GM23338 (cell line): ENCODE data around the gene MED19. TPM values are rescaled to one million over a fixed set of nuclear protein-coding genes. Genes with fewer than 3 reads are reported as not detected.

ENCODE experiments used
- ATAC-seq: fragments of 200-7000 bp; cut with Tn5 transposase; 3 replicates; pipeline ENCODE4 v1.9.1; 2020
- DNase-seq: peaks from one replicate; pipeline ENCODE4 v3.0.0-alpha.2; 2015; ENCODE audit warnings: low spot score
- H2AFZ ChIP-seq: fragments of 200-600 bp; sonication (generic); 2 replicates; pipeline ENCODE4 v1.8.0; 2016; ENCODE audit warnings: antibody characterized with exemption, mild to moderate bottlenecking, moderate library complexity
- H3F3A ChIP-seq: fragments of 200-600 bp; sonication (generic); replicated peaks from 2 replicates; pipeline ENCODE4 v1.8.0; 2017; ENCODE audit warnings: antibody characterized with exemption, mixed run types, low read depth
- H3K27ac ChIP-seq: fragments of 200-600 bp; sonication (generic); 2 replicates; pipeline ENCODE4 v1.6.1; 2016; ENCODE audit warnings: low read depth
- H3K27me3 ChIP-seq: fragments of 200-600 bp; sonication (generic); 2 replicates; pipeline ENCODE4 v1.8.0; 2016; ENCODE audit warnings: mild to moderate bottlenecking, mixed run types, moderate library complexity; ENCODE audit not compliant: insufficient read depth
- H3K36me3 ChIP-seq: fragments of 200-600 bp; sonication (generic); 2 replicates; pipeline ENCODE4 v1.8.0; 2016; ENCODE audit warnings: mild to moderate bottlenecking; ENCODE audit not compliant: insufficient read depth
- H3K4me1 ChIP-seq: fragments of 200-600 bp; sonication (generic); 2 replicates; pipeline ENCODE4 v1.8.0; 2016; ENCODE audit warnings: mild to moderate bottlenecking, moderate library complexity; ENCODE audit not compliant: insufficient read depth
- H3K4me2 ChIP-seq: fragments of 200-600 bp; sonication (generic); 2 replicates; pipeline ENCODE4 v1.7.1; 2017; ENCODE audit warnings: mixed run types
- H3K4me3 ChIP-seq: fragments of 200-600 bp; sonication (generic); 2 replicates; pipeline ENCODE4 v1.6.1; 2016; ENCODE audit warnings: mixed run types
- H3K79me2 ChIP-seq: fragments of 200-600 bp; sonication (generic); replicated peaks from 2 replicates; pipeline ENCODE4 v1.8.0; 2017; ENCODE audit warnings: mild to moderate bottlenecking; ENCODE audit not compliant: insufficient read depth
- H3K9me2 ChIP-seq: fragments of 200-600 bp; sonication (generic); 2 replicates; pipeline ENCODE4 v1.8.0; 2017; ENCODE audit not compliant: insufficient read depth
- H4K20me1 ChIP-seq: fragments of 200-600 bp; sonication (generic); replicated peaks from 2 replicates; pipeline ENCODE4 v1.8.0; 2017; ENCODE audit warnings: mild to moderate bottlenecking; ENCODE audit not compliant: insufficient read depth
- H3K27ac Mint-ChIP-seq: 2 replicates; pipeline ENCODE4 v1.8.0; 2020; ENCODE audit warnings: inconsistent platforms, mild to moderate bottlenecking, moderate library complexity, mixed read lengths
- H3K27me3 Mint-ChIP-seq: 3 replicates; pipeline ENCODE4 v1.8.0; 2022; ENCODE audit warnings: low read depth, mild to moderate bottlenecking, moderate library complexity, mixed read lengths, inconsistent platforms; ENCODE audit not compliant: insufficient read depth, poor library complexity
- H3K36me3 Mint-ChIP-seq: 3 replicates; pipeline ENCODE4 v1.8.0; 2021; ENCODE audit warnings: low read depth, mild to moderate bottlenecking, inconsistent platforms, moderate library complexity, mixed read lengths
- H3K4me1 Mint-ChIP-seq: 3 replicates; pipeline ENCODE4 v1.8.0; 2020; ENCODE audit warnings: mild to moderate bottlenecking, inconsistent platforms, mixed read lengths
- H3K4me3 Mint-ChIP-seq: 3 replicates; pipeline ENCODE4 v1.8.0; 2021; ENCODE audit warnings: moderate library complexity, mild to moderate bottlenecking, inconsistent platforms, mixed read lengths
- H3K9me3 Mint-ChIP-seq: 3 replicates; pipeline ENCODE4 v1.8.0; 2020; ENCODE audit warnings: moderate library complexity, mild to moderate bottlenecking, inconsistent platforms, mixed read lengths
- CREB1 ChIP-seq: fragments of 250-450 bp; sonication (Bioruptor Pico); IDR thresholded peaks from 2 replicates; pipeline ENCODE4 v1.5.0; 2020; ENCODE audit warnings: low read depth, mild to moderate bottlenecking, moderate library complexity
- EZH2 ChIP-seq: fragments of 200-600 bp; sonication (generic); IDR thresholded peaks from one replicate; pipeline ENCODE4 v1.8.0; 2017; ENCODE audit warnings: antibody characterized with exemption, mild to moderate bottlenecking, low read depth; ENCODE audit not compliant: unreplicated experiment
- EZH2phosphoT487 ChIP-seq: fragments of 200-600 bp; sonication (generic); IDR thresholded peaks from one replicate; pipeline ENCODE4 v1.8.1; 2018; ENCODE audit warnings: antibody characterized with exemption; ENCODE audit not compliant: unreplicated experiment
- JUNB ChIP-seq: IDR thresholded peaks from one replicate; pipeline ENCODE4 v1.6.1; 2016; ENCODE audit warnings: antibody characterized with exemption; ENCODE audit not compliant: unreplicated experiment
- NANOG ChIP-seq: IDR thresholded peaks from 2 replicates; pipeline ENCODE4 v1.6.1; 2016; ENCODE audit warnings: antibody characterized with exemption, borderline replicate concordance
- POLR2AphosphoS5 ChIP-seq: IDR thresholded peaks from 2 replicates; pipeline ENCODE4 v1.6.1; 2016; ENCODE audit warnings: antibody characterized with exemption, low read depth
- STAT1 ChIP-seq: IDR thresholded peaks from one replicate; pipeline ENCODE4 v1.6.1; 2016; ENCODE audit warnings: antibody characterized with exemption; ENCODE audit not compliant: unreplicated experiment
- ZNF114 ChIP-seq: fragments of 250-450 bp; sonication (Bioruptor Pico); IDR thresholded peaks from 2 replicates; pipeline ENCODE4 v1.5.0; 2020; ENCODE audit warnings: mild to moderate bottlenecking, moderate library complexity
- ZNF331 ChIP-seq: fragments of 250-450 bp; sonication (Bioruptor Pico); IDR thresholded peaks from 2 replicates; pipeline ENCODE4 v1.5.0; 2020; ENCODE audit warnings: low read depth, mild to moderate bottlenecking, moderate library complexity
- polyA plus RNA-seq: library from polyadenylated mRNA; unstranded; fragments of >200 nt; fragmentation: Nextera tagmentation; extraction: Ambion mirVana; gene quantifications from 2 replicates; pipeline ENCODE4 v1.2.1, GENCODE V29; 2016
- total RNA-seq: library from RNA; depleted of rRNA; stranded (reverse); fragments of >200 nt; shearing (Covaris generic); gene quantifications from 2 replicates; pipeline ENCODE4 v1.2.3, GENCODE V29; 2014
- TF ChIP-seq, protein P1 (sequence below): IDR thresholded peaks from 2 replicates; pipeline ENCODE4 v1.6.1; 2016; ENCODE audit warnings: antibody characterized with exemption
- TF ChIP-seq, protein P2 (sequence below), 2 experiments: fragments of 200-600 bp in 1 of 2; sonication (generic) in 1 of 2; conservative IDR thresholded peaks; 2 replicates each; pipeline versions ENCODE4 v1.5.1 to v1.6.1; 2016 to 2017; ENCODE audit warnings: antibody characterized with exemption in 2 of 2, low read depth in 2 of 2, mild to moderate bottlenecking in 2 of 2, moderate library complexity in 1 of 2
- TF ChIP-seq, protein P3 (sequence below): IDR thresholded peaks from one replicate; pipeline ENCODE4 v1.6.1; 2018; ENCODE audit warnings: antibody characterized with exemption; ENCODE audit not compliant: unreplicated experiment
- TF ChIP-seq, protein P4 (sequence below): fragments of 250-450 bp; sonication (Bioruptor Pico); IDR thresholded peaks from 2 replicates; pipeline ENCODE4 v1.5.0; 2020; ENCODE audit warnings: mild to moderate bottlenecking, moderate library complexity

Gene MED19
- total and polyA plus RNA-seq, 2 experiments from 2014 or later = 17.7 to 64.9 TPM

DNA sequence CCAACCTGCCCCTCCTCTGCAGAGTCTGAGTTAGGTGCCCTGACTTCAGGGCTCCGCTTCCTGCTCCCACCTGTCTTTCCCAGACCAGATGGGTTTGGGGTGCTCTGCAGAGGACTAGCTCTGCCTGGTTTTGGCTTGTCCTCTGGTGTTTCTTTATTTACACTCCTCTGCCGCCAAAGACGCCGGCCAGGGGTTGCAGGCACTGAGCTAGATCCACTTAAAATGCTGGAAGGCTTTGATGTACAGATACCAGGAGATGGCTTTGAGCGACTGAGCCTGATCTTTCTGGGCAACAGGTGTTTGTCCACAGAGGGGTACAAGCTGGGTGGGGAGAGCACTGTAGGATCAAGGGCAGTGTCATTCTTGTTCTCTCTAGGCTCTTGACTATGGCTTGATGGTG, 33.2 kb upstream of the MED19 start:
- Histone ChIP-seq H4K20me1 (no peaks in the 10 kb centered on the region), H3K4me1 (peaks cover 9% of the 10 kb centered on the region), H3K9me2 (no peaks in the 10 kb centered on the region), H3K4me2 (no peak overlapping the region), H3F3A (peaks cover 20% of the 10 kb centered on the region; the same call in 1 of the 2 replicates), H3K79me2 (peaks cover 21% of the 10 kb centered on the region), H3K27ac (0 out of 2 replicates have a peak overlapping the region, but pooled peaks have one; percentile 19), H3K27me3 (no peaks in the 10 kb centered on the region), H3K36me3 (peaks cover 14% of the 10 kb centered on the region), H3K4me3 (no peak overlapping the region), H2AFZ (no peak overlapping the region)
- peak overlapping the region; percentile 37; the same call in 1 of the 2 replicates for H3K27ac Mint-ChIP-seq
- TF ChIP-seq, protein P1, sequence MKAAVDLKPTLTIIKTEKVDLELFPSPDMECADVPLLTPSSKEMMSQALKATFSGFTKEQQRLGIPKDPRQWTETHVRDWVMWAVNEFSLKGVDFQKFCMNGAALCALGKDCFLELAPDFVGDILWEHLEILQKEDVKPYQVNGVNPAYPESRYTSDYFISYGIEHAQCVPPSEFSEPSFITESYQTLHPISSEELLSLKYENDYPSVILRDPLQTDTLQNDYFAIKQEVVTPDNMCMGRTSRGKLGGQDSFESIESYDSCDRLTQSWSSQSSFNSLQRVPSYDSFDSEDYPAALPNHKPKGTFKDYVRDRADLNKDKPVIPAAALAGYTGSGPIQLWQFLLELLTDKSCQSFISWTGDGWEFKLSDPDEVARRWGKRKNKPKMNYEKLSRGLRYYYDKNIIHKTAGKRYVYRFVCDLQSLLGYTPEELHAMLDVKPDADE = no peak
- TF ChIP-seq NANOG (no peak), EZH2phosphoT487 (no peak), ZNF114 (CRISPR knock-in tag) (no peak), POLR2AphosphoS5 (no peak), JUNB (no peak), CREB1 (CRISPR knock-in tag) (no peak), ZNF331 (CRISPR knock-in tag) (no peak), STAT1 (no peak), EZH2 (no peak)
- TF ChIP-seq, protein P2, sequence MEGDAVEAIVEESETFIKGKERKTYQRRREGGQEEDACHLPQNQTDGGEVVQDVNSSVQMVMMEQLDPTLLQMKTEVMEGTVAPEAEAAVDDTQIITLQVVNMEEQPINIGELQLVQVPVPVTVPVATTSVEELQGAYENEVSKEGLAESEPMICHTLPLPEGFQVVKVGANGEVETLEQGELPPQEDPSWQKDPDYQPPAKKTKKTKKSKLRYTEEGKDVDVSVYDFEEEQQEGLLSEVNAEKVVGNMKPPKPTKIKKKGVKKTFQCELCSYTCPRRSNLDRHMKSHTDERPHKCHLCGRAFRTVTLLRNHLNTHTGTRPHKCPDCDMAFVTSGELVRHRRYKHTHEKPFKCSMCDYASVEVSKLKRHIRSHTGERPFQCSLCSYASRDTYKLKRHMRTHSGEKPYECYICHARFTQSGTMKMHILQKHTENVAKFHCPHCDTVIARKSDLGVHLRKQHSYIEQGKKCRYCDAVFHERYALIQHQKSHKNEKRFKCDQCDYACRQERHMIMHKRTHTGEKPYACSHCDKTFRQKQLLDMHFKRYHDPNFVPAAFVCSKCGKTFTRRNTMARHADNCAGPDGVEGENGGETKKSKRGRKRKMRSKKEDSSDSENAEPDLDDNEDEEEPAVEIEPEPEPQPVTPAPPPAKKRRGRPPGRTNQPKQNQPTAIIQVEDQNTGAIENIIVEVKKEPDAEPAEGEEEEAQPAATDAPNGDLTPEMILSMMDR (conservative IDR thresholded peaks at IDR 0.05; ENCODE audit: low read depth in 2 of 2) = no peak
- TF ChIP-seq, protein P3, sequence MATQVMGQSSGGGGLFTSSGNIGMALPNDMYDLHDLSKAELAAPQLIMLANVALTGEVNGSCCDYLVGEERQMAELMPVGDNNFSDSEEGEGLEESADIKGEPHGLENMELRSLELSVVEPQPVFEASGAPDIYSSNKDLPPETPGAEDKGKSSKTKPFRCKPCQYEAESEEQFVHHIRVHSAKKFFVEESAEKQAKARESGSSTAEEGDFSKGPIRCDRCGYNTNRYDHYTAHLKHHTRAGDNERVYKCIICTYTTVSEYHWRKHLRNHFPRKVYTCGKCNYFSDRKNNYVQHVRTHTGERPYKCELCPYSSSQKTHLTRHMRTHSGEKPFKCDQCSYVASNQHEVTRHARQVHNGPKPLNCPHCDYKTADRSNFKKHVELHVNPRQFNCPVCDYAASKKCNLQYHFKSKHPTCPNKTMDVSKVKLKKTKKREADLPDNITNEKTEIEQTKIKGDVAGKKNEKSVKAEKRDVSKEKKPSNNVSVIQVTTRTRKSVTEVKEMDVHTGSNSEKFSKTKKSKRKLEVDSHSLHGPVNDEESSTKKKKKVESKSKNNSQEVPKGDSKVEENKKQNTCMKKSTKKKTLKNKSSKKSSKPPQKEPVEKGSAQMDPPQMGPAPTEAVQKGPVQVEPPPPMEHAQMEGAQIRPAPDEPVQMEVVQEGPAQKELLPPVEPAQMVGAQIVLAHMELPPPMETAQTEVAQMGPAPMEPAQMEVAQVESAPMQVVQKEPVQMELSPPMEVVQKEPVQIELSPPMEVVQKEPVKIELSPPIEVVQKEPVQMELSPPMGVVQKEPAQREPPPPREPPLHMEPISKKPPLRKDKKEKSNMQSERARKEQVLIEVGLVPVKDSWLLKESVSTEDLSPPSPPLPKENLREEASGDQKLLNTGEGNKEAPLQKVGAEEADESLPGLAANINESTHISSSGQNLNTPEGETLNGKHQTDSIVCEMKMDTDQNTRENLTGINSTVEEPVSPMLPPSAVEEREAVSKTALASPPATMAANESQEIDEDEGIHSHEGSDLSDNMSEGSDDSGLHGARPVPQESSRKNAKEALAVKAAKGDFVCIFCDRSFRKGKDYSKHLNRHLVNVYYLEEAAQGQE = no peak
- TF ChIP-seq, protein P4, sequence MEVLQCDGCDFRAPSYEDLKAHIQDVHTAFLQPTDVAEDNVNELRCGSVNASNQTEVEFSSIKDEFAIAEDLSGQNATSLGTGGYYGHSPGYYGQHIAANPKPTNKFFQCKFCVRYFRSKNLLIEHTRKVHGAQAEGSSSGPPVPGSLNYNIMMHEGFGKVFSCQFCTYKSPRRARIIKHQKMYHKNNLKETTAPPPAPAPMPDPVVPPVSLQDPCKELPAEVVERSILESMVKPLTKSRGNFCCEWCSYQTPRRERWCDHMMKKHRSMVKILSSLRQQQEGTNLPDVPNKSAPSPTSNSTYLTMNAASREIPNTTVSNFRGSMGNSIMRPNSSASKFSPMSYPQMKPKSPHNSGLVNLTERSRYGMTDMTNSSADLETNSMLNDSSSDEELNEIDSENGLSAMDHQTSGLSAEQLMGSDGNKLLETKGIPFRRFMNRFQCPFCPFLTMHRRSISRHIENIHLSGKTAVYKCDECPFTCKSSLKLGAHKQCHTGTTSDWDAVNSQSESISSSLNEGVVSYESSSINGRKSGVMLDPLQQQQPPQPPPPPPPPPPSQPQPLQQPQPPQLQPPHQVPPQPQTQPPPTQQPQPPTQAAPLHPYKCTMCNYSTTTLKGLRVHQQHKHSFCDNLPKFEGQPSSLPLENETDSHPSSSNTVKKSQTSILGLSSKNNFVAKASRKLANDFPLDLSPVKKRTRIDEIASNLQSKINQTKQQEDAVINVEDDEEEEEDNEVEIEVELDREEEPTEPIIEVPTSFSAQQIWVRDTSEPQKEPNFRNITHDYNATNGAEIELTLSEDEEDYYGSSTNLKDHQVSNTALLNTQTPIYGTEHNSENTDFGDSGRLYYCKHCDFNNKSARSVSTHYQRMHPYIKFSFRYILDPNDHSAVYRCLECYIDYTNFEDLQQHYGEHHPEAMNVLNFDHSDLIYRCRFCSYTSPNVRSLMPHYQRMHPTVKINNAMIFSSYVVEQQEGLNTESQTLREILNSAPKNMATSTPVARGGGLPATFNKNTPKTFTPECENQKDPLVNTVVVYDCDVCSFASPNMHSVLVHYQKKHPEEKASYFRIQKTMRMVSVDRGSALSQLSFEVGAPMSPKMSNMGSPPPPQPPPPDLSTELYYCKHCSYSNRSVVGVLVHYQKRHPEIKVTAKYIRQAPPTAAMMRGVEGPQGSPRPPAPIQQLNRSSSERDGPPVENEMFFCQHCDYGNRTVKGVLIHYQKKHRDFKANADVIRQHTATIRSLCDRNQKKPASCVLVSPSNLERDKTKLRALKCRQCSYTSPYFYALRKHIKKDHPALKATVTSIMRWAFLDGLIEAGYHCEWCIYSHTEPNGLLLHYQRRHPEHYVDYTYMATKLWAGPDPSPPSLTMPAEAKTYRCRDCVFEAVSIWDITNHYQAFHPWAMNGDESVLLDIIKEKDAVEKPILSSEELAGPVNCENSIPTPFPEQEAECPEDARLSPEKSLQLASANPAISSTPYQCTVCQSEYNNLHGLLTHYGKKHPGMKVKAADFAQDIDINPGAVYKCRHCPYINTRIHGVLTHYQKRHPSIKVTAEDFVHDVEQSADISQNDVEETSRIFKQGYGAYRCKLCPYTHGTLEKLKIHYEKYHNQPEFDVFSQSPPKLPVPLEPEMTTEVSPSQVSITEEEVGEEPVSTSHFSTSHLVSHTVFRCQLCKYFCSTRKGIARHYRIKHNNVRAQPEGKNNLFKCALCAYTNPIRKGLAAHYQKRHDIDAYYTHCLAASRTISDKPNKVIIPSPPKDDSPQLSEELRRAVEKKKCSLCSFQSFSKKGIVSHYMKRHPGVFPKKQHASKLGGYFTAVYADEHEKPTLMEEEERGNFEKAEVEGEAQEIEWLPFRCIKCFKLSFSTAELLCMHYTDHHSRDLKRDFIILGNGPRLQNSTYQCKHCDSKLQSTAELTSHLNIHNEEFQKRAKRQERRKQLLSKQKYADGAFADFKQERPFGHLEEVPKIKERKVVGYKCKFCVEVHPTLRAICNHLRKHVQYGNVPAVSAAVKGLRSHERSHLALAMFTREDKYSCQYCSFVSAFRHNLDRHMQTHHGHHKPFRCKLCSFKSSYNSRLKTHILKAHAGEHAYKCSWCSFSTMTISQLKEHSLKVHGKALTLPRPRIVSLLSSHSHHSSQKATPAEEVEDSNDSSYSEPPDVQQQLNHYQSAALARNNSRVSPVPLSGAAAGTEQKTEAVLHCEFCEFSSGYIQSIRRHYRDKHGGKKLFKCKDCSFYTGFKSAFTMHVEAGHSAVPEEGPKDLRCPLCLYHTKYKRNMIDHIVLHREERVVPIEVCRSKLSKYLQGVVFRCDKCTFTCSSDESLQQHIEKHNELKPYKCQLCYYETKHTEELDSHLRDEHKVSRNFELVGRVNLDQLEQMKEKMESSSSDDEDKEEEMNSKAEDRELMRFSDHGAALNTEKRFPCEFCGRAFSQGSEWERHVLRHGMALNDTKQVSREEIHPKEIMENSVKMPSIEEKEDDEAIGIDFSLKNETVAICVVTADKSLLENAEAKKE (CRISPR knock-in tag) = no peak
- no peak overlapping the region for H3K4me3 Mint-ChIP-seq
- peaks cover 20% of the 10 kb centered on the region for H3K27me3 Mint-ChIP-seq
- peaks cover 42% of the 10 kb centered on the region for H3K36me3 Mint-ChIP-seq
- H3K9me3 Mint-ChIP-seq = no peaks in the 10 kb centered on the region
- H3K4me1 Mint-ChIP-seq = peaks cover 15% of the 10 kb centered on the region
- no peak for DNase-seq
- no peak for ATAC-seq
